Choroid plexus epithelial cell (primary cell): ENCODE results near the gene CIDEC.

ENCODE experiments used
- DNase-seq: peaks from one replicate; pipeline ENCODE4 v3.0.0-alpha.2; 2010; ENCODE audit warnings: low read depth
- H3K4me3 ChIP-seq: 2 replicates; pipeline ENCODE4 v1.5.1; 2011; ENCODE audit warnings: low read depth, mild to moderate bottlenecking, control low read depth, low read length, moderate library complexity
- TF ChIP-seq, protein P1 (sequence below): conservative IDR thresholded peaks from 2 replicates; pipeline ENCODE4 v1.5.1; 2011; ENCODE audit warnings: low read depth, mild to moderate bottlenecking, control low read depth, inconsistent platforms, low read length, moderate library complexity

CIDEC gene

DNA sequence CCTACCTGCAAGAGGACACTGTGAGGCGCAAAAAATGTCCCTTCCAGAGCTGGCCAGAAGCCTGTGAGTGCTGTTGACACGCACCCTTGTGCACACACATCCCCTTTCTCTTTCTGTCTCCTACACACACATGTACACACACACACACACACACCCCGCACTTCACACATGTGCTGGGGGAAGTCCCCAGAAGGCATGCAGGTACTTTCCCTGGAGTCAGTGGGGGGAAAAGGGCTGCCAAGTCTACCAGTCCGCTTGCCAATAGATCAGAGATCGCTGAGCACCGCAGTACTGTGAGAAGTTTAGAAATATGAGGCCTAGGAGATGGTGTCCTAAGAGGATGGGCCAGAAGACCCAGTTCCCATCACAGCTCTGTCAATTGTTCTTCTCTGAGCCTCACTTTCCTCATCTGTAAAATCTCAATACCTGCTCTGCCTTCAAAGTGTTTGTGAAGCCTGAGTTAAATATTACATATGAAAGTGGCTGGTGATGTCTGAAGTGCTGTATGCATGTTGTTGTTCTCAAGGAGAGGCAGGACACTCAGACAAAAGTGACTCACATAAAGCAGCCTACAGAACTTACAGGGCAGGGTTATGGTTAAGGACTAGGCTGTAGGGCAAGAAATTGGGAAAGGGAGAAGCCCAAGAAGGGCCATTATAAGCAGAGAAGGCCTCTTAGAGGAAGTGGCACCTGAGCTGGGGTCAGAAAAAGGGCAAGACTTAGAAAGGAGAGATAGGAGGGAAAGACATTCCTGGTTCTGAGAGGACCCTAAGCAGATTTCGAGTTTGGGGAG, 29.4 kb upstream of the CIDEC start:
- TF ChIP-seq, protein P1, sequence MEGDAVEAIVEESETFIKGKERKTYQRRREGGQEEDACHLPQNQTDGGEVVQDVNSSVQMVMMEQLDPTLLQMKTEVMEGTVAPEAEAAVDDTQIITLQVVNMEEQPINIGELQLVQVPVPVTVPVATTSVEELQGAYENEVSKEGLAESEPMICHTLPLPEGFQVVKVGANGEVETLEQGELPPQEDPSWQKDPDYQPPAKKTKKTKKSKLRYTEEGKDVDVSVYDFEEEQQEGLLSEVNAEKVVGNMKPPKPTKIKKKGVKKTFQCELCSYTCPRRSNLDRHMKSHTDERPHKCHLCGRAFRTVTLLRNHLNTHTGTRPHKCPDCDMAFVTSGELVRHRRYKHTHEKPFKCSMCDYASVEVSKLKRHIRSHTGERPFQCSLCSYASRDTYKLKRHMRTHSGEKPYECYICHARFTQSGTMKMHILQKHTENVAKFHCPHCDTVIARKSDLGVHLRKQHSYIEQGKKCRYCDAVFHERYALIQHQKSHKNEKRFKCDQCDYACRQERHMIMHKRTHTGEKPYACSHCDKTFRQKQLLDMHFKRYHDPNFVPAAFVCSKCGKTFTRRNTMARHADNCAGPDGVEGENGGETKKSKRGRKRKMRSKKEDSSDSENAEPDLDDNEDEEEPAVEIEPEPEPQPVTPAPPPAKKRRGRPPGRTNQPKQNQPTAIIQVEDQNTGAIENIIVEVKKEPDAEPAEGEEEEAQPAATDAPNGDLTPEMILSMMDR: no peak
- H3K4me3 ChIP-seq: no peak overlapping the region
- no peak for DNase-seq

GRCh38 chr3:9908286-9908685, 28.2 kb upstream of the CIDEC start:
- TF ChIP-seq, protein P1: no peak
- H3K4me3 ChIP-seq: no peak overlapping the region
- no peak for DNase-seq

GRCh38 chr3:9906480-9906879, 26.4 kb upstream of the CIDEC start:
- TF ChIP-seq, protein P1: no peak

DNA sequence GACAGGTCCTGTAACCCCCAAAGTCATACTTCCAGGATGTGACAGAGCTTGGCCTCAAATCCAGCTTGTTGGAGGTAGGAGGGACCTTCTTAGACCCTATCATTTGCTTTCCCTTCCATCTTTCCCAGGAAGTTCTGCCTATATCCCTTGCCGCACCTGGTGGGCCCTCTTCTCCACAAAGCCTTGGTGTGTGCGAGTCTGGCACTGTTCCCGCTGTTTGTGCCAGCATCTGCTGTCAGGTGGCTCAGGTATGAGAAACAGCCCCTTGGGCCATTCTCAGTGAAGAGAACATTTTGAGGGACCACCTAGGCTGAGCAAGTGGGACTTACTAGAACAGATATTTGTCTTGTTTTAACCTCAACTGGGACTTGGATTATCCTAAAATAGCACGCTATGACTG, 23.9 kb upstream of the CIDEC start:
- no peak overlapping the region for H3K4me3 ChIP-seq
- TF ChIP-seq, protein P1: no peak
- DNase-seq: no peak

More at GRCh38 chr3:9906480-9906879, 26.4 kb upstream of the CIDEC start:
- H3K4me3 ChIP-seq: no peak overlapping the region
- DNase-seq: no peak

GRCh38 chr3:9903238-9903624, 23.2 kb upstream of the CIDEC start:
- H3K4me3 ChIP-seq: no peak overlapping the region
- TF ChIP-seq, protein P1: no peak
- DNase-seq: no peak

- TF ChIP-seq, protein P1: no peak
- H3K4me3 ChIP-seq: no peak within 1 kb of the TSS
- DNase-seq: no peak
Measured at GRCh38 chr3:9902372-9903237, 22.6 kb upstream of the CIDEC start, which contains the start of gene IL17RE. TSS of gene IL17RE (plus strand) at chr3:9902848. CDS start at chr3:9902933, 85 bp downstream.
